ENCODE measurements around the gene CELA3A. TPM values are rescaled to one million over a fixed set of nuclear protein-coding genes. Genes with fewer than 3 reads are reported as not detected.
A peak's percentile ranks its signal among the peaks of the same experiment; 100 is the strongest.

Gene CELA3A
- total and polyA plus RNA-seq, 2 of the 13 experiments (the other 11 are each of a cell fraction or from before 2014, with no cell fraction given): 0.09 TPM; not detected in 1

- TF ChIP-seq ZNF280D (CRISPR knock-in tag; IDR thresholded peaks at IDR 0.05) (no peak), JDP2 (CRISPR knock-in tag; IDR thresholded peaks at IDR 0.05; ENCODE audit: borderline replicate concordance) (no peak), ZNF143 (CRISPR knock-in tag; IDR thresholded peaks at IDR 0.05) (no peak), MATR3 (CRISPR knock-in tag; IDR thresholded peaks at IDR 0.05) (no peak), MLXIP (CRISPR knock-in tag; IDR thresholded peaks at IDR 0.05; ENCODE audit: borderline replicate concordance) (no peak), SMARCC2 (IDR thresholded peaks at IDR 0.05) (no peak), ATF7 (IDR thresholded peaks at IDR 0.05) (no peak), ATF7 (CRISPR knock-in tag; IDR thresholded peaks at IDR 0.05) (no peak), DMAP1 (CRISPR knock-in tag; IDR thresholded peaks at IDR 0.05) (no peak), CAMTA2 (CRISPR knock-in tag; IDR thresholded peaks at IDR 0.05; ENCODE audit: borderline replicate concordance) (no peak), TEAD3 (CRISPR knock-in tag; optimal IDR thresholded peaks at IDR 0.05; ENCODE audit: borderline replicate concordance) (peak; percentile 11), ATF7-NPFF (CRISPR knock-in tag; IDR thresholded peaks at IDR 0.05; ENCODE audit: low read depth) (no peak), RARA (CRISPR knock-in tag; IDR thresholded peaks at IDR 0.05) (no peak), ARHGAP35 (CRISPR knock-in tag; IDR thresholded peaks at IDR 0.05; ENCODE audit: borderline replicate concordance) (no peak), ZNF224 (CRISPR knock-in tag; IDR thresholded peaks at IDR 0.05) (no peak), ZBTB21 (CRISPR knock-in tag; IDR thresholded peaks at IDR 0.05) (no peak), ATF3 (CRISPR knock-in tag; IDR thresholded peaks at IDR 0.05) (no peak), KAT2B (IDR thresholded peaks at IDR 0.05; ENCODE audit: borderline replicate concordance, low read depth, low read length) (no peak), ZNF576 (CRISPR knock-in tag; IDR thresholded peaks at IDR 0.05) (no peak), ZNF558 (CRISPR knock-in tag; IDR thresholded peaks at IDR 0.05; ENCODE audit: borderline replicate concordance) (no peak), PHF5A (CRISPR knock-in tag; IDR thresholded peaks at IDR 0.05; ENCODE audit: low read depth, unreplicated experiment) (no peak), GTF3A (CRISPR knock-in tag; conservative IDR thresholded peaks at IDR 0.05) (no peak), ZGPAT (CRISPR knock-in tag; IDR thresholded peaks at IDR 0.05) (no peak)
These were observed 23.3 kb downstream of the CELA3A start (continued) for GRCh38 chr1:22024485-22025367.
